HepG2 (cell line): Measurements from ENCODE around the gene AGBL2. TPM values are rescaled to one million over a fixed set of nuclear protein-coding genes. Genes with fewer than 3 reads are reported as not detected.

ENCODE experiments used
- ASH2L ChIP-seq: fragments of 300-600, 200-600 bp; sonication (generic); IDR thresholded peaks from 2 replicates; pipeline ENCODE4 v1.7.0; 2017; ENCODE audit warnings: low read depth, mild to moderate bottlenecking, moderate library complexity, mixed read lengths, low read length; ENCODE audit not compliant: insufficient read length
- ATF4 ChIP-seq, 2 experiments: fragments of 450-650 bp in 1 of 2; sonication (generic) in 1 of 2; formaldehyde crosslinking; IDR thresholded peaks; 2 replicates each; pipeline versions ENCODE4 v1.5.0 to v1.8.0; 2020 to 2022; ENCODE audit warnings: mild to moderate bottlenecking in 1 of 2, missing genetic modification reagents in 1 of 2
- CTCF ChIP-seq: sonication (generic); formaldehyde crosslinking; IDR thresholded peaks from 2 replicates; pipeline ENCODE4 v1.5.0; 2020; ENCODE audit warnings: mild to moderate bottlenecking, missing genetic modification reagents, moderate library complexity
- DRAP1 ChIP-seq: IDR thresholded peaks from 2 replicates; pipeline ENCODE4 v1.6.1; 2016; ENCODE audit warnings: missing genetic modification reagents, missing compliant biosample characterization
- ETV6 ChIP-seq: sonication (generic); formaldehyde crosslinking; conservative IDR thresholded peaks from 2 replicates; pipeline ENCODE4 v1.4.0; 2020; ENCODE audit warnings: missing genetic modification reagents
- GATA4 ChIP-seq: sonication (generic); IDR thresholded peaks from 2 replicates; pipeline ENCODE4 v1.6.1; 2016; ENCODE audit warnings: antibody characterized with exemption, low read depth, borderline replicate concordance
- JDP2 ChIP-seq: sonication (generic); formaldehyde crosslinking; IDR thresholded peaks from 2 replicates; pipeline ENCODE4 v1.8.1; 2022; ENCODE audit warnings: missing genetic modification reagents, borderline replicate concordance
- MBD4 ChIP-seq: IDR thresholded peaks from 2 replicates; pipeline ENCODE4 v1.6.1; 2012; ENCODE audit warnings: low read length, inconsistent platforms, borderline replicate concordance
- PRMT3 ChIP-seq: sonication (generic); formaldehyde crosslinking; IDR thresholded peaks from 2 replicates; pipeline ENCODE4 v1.8.1; 2022; ENCODE audit warnings: low read depth, mild to moderate bottlenecking, moderate library complexity, missing genetic modification reagents, borderline replicate concordance
- RAD21 ChIP-seq: fragments of 450-650 bp; formaldehyde crosslinking; IDR thresholded peaks from 2 replicates; pipeline ENCODE4 v1.5.0; 2020; ENCODE audit warnings: mild to moderate bottlenecking
- RFX3 ChIP-seq: IDR thresholded peaks from 2 replicates; pipeline ENCODE4 v1.6.1; 2016; ENCODE audit warnings: missing biosample characterization, missing genetic modification reagents
- TCF12 ChIP-seq, 2 experiments: fragments of 450-650 bp in 1 of 2; sonication (generic) in 1 of 2; formaldehyde crosslinking in 1 of 2; IDR thresholded peaks; 2 replicates each; pipeline versions ENCODE4 v1.6.1 to v1.8.0; 2017 to 2022; ENCODE audit warnings: antibody characterized with exemption in 1 of 2, mild to moderate bottlenecking in 1 of 2, missing genetic modification reagents in 1 of 2, moderate library complexity in 1 of 2
- THRA ChIP-seq: sonication (generic); formaldehyde crosslinking; IDR thresholded peaks from 2 replicates; pipeline ENCODE4 v1.4.0; 2020; ENCODE audit warnings: missing genetic modification reagents, borderline replicate concordance
- ZFP91 ChIP-seq: sonication (generic); formaldehyde crosslinking; IDR thresholded peaks from 2 replicates; pipeline ENCODE4 v1.9.0; 2022; ENCODE audit warnings: missing genetic modification reagents, mild to moderate bottlenecking, borderline replicate concordance
- ZMYM4 ChIP-seq: sonication (generic); formaldehyde crosslinking; IDR thresholded peaks from 2 replicates; pipeline ENCODE4 v1.8.1; 2023; ENCODE audit warnings: mild to moderate bottlenecking, missing genetic modification reagents
- ZNF121 ChIP-seq: sonication (generic); formaldehyde crosslinking; IDR thresholded peaks from 2 replicates; pipeline ENCODE4 v1.5.0; 2020; ENCODE audit warnings: mild to moderate bottlenecking, missing genetic modification reagents
- ZNF501 ChIP-seq: sonication (generic); formaldehyde crosslinking; IDR thresholded peaks from 2 replicates; pipeline ENCODE4 v1.5.1; 2020; ENCODE audit warnings: mild to moderate bottlenecking, moderate library complexity, missing genetic modification reagents
- ZNF761 ChIP-seq: sonication (generic); formaldehyde crosslinking; conservative IDR thresholded peaks from 2 replicates; pipeline ENCODE4 v1.4.0; 2020; ENCODE audit warnings: mild to moderate bottlenecking, missing genetic modification reagents
- ZNF800 ChIP-seq: sonication (generic); formaldehyde crosslinking; IDR thresholded peaks from 2 replicates; pipeline ENCODE4 v1.4.0; 2020; ENCODE audit warnings: missing genetic modification reagents
- ZNF839 ChIP-seq: sonication (generic); formaldehyde crosslinking; IDR thresholded peaks from 2 replicates; pipeline ENCODE4 v1.4.0; 2020; ENCODE audit warnings: missing genetic modification reagents, mild to moderate bottlenecking, borderline replicate concordance
- polyA plus RNA-seq, 8 experiments: library from polyadenylated mRNA; depleted of rRNA in 3 of 8; stranded (reverse) in 7 of 8; unstranded in 1 of 8; fragments of >200 nt; fragmentation: Illumina TruSeq in 4 of 8; extraction: Trizol in 4 of 8; gene quantifications; 2 replicates each; pipeline versions ENCODE4 v1.2.1 to v1.2.3, GENCODE V29; 2011 to 2016; ENCODE audit warnings: low read depth in 4 of 8, missing spikeins in 1 of 8, mixed read lengths in 1 of 8; ENCODE audit not compliant: insufficient read depth in 1 of 8
- total RNA-seq, 5 experiments: library from RNA; depleted of rRNA; stranded (reverse); fragments of >200 nt; fragmentation: Illumina TruSeq; extraction: Trizol; gene quantifications; 2 replicates each; pipeline ENCODE4 v1.2.3, GENCODE V29; 2016; ENCODE audit warnings: low read depth in 1 of 5

Gene AGBL2
- total and polyA plus RNA-seq, 2 of the 13 experiments (the other 11 are each of a cell fraction or from before 2014, with no cell fraction given) = 1.6 to 5.7 TPM

GRCh38 chr11:47724041-47724729 is 9.0 kb upstream of the AGBL2 start (continued):
- TF ChIP-seq MBD4 (peak; percentile 35; the same call in 1 of the 2 replicates), RFX3 (no peak), GATA4 (peak; percentile 89; the same call in 1 of the 2 replicates), ASH2L (peak; percentile 78), ZFP91 (CRISPR knock-in tag) (peak; percentile 66), ATF4 (CRISPR knock-in tag; IDR thresholded peaks at IDR 0.05) (peak in 1 of 2 experiments; percentile 76; a peak in 2 of 4 replicates), CTCF (CRISPR knock-in tag) (no peak), RAD21 (CRISPR knock-in tag) (no peak), ZNF839 (CRISPR knock-in tag) (no peak), ZMYM4 (CRISPR knock-in tag) (peak; percentile 94), DRAP1 (CRISPR knock-in tag) (peak; percentile 65), ZNF761 (no peak), ZNF800 (0 out of 2 replicates have a peak, but pooled peaks have one; percentile 39), JDP2 (no peak), PRMT3 (CRISPR knock-in tag) (no peak), ZNF501 (peak; percentile 78), TCF12 (IDR thresholded peaks at IDR 0.05) (no peak), TCF12 (CRISPR knock-in tag; IDR thresholded peaks at IDR 0.05) (0 out of 2 replicates have a peak, but pooled peaks have one; percentile 42), THRA (CRISPR knock-in tag) (peak; percentile 87), ETV6 (CRISPR knock-in tag) (no peak), ZNF121 (CRISPR knock-in tag) (peak; percentile 88)
